SW 1271 (cell line): Measurements from ENCODE around the gene GAB4.

Experiments used
- DNase-seq, 2 experiments: peaks; one replicate each; lab custom pipeline; 2025; lab: John Stamatoyannopoulos, UW

The GAB4 gene

GRCh38 chr22:16987822-16988221 lies 20.2 kb downstream of the GAB4 start:
- DNase-seq: no peak

GRCh38 chr22:16975155-16975885 lies 32.7 kb downstream of the GAB4 start:
- DNase-seq: no peak

GRCh38 chr22:16974298-16975084 lies 33.5 kb downstream of the GAB4 start:
- no peak for DNase-seq

GRCh38 chr22:16973591-16974297 lies 34.3 kb downstream of the GAB4 start:
- DNase-seq: no peak

GRCh38 chr22:16972311-16972710 lies 35.7 kb downstream of the GAB4 start:
- DNase-seq: no peak

GRCh38 chr22:16970446-16970845 lies 37.6 kb downstream of the GAB4 start:
- DNase-seq: no peak

GRCh38 chr22:16969508-16970327 lies 38.3 kb downstream of the GAB4 start:
- no peak for DNase-seq

GRCh38 chr22:16968218-16968595 lies 39.8 kb downstream of the GAB4 start:
- no peak for DNase-seq

- no peak for DNase-seq
Observed at GRCh38 chr22:16967453-16968217, 40.4 kb downstream of the GAB4 start.

GRCh38 chr22:16966251-16966650 lies 41.8 kb downstream of the GAB4 start:
- DNase-seq: no peak

- no peak for DNase-seq
Observed at GRCh38 chr22:16965560-16965959, 42.5 kb downstream of the GAB4 start.

GRCh38 chr22:16965083-16965482 lies 42.9 kb downstream of the GAB4 start:
- no peak for DNase-seq

GRCh38 chr22:16964366-16964765 lies 43.7 kb downstream of the GAB4 start:
- no peak for DNase-seq

- no peak for DNase-seq
Observed at GRCh38 chr22:16963189-16963945, 44.7 kb downstream of the GAB4 start.

GRCh38 chr22:16962501-16962900 lies 45.5 kb downstream of the GAB4 start:
- DNase-seq: no peak

GRCh38 chr22:16961477-16962186 lies 46.4 kb downstream of the GAB4 start:
- no peak for DNase-seq

GRCh38 chr22:16960884-16961249 lies 47.2 kb downstream of the GAB4 start:
- no peak for DNase-seq

GRCh38 chr22:16960220-16960883 lies 47.7 kb downstream of the GAB4 start:
- DNase-seq: no peak

- no peak for DNase-seq
Observed at GRCh38 chr22:16959345-16959930, 48.6 kb downstream of the GAB4 start.
